Gastroesophageal sphincter (tissue), 3 donors: ENCODE results near the gene GCC1.

Experiments used
- EP300 ChIP-seq: sonication (generic); formaldehyde crosslinking; IDR thresholded peaks from one replicate; pipeline ENCODE4 v1.6.1; 2017; ENCODE audit warnings: antibody characterized with exemption, mild to moderate bottlenecking
- POLR2AphosphoS5 ChIP-seq: sonication (generic); formaldehyde crosslinking; IDR thresholded peaks from one replicate; pipeline ENCODE4 v1.6.1; 2017; ENCODE audit warnings: antibody characterized with exemption
- TF ChIP-seq, protein P1 (sequence below), 4 experiments: fragments of 200-600 bp in 2 of 4; fragments of 450-650 bp in 2 of 4; sonication (generic) in 1 of 4; IDR thresholded peaks; one replicate each; pipeline ENCODE4 v1.5.1; 2017 to 2019; ENCODE audit warnings: antibody characterized with exemption in 4 of 4, mild to moderate bottlenecking in 2 of 4, moderate library complexity in 2 of 4

DNA sequence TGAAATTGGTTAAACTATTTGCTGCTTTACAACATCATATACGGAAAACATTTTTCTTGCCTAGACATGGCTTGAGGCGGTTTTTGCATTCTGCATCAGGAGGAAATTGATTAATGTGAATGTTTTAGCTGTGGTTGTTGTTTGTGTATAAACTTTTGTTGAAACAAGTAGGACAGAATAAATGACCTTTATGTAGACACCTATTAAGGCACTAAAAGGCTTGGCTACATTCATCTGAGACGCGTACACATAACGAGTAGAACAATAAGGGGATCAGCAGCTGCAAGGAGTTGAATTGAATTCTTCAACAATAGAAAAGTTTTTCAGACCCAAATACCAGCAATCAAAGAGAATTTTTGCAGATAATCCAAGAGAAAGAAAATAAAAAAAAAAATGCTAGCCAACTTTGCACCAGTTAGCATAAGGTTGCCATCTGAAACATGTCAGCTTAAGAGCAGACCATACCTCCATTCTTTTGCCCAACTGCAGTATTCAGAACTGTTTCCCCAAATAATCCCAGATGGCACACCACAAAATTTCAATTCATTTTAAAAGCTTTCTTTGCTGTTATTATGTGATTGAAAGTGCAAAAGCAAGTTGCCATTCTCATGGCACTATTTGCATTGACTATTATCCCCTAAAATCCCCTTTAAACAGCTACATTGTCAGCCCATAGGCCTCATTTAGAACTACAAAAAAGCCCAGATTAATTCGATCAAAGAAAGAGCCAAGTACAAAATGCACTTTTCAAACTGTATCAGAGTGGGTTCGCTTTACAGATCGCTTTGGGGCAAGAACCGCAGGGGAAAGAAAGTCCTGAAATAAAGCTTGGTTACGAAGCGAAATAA is 49.6 kb downstream of the GCC1 start:
- TF ChIP-seq, protein P1, sequence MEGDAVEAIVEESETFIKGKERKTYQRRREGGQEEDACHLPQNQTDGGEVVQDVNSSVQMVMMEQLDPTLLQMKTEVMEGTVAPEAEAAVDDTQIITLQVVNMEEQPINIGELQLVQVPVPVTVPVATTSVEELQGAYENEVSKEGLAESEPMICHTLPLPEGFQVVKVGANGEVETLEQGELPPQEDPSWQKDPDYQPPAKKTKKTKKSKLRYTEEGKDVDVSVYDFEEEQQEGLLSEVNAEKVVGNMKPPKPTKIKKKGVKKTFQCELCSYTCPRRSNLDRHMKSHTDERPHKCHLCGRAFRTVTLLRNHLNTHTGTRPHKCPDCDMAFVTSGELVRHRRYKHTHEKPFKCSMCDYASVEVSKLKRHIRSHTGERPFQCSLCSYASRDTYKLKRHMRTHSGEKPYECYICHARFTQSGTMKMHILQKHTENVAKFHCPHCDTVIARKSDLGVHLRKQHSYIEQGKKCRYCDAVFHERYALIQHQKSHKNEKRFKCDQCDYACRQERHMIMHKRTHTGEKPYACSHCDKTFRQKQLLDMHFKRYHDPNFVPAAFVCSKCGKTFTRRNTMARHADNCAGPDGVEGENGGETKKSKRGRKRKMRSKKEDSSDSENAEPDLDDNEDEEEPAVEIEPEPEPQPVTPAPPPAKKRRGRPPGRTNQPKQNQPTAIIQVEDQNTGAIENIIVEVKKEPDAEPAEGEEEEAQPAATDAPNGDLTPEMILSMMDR (IDR thresholded peaks at IDR 0.05): no peak
- TF ChIP-seq EP300 (no peak), POLR2AphosphoS5 (no peak)
